Measurements from ENCODE around the gene NRG2.

Gene NRG2

GRCh38 chr5:139808481-139809330, 234.4 kb downstream of the NRG2 start:
- DNase-seq, result peak; percentile 25 to 38

- DNase-seq, result no peak
Observed at GRCh38 chr5:139807647-139808030, 235.5 kb downstream of the NRG2 start.

DNA sequence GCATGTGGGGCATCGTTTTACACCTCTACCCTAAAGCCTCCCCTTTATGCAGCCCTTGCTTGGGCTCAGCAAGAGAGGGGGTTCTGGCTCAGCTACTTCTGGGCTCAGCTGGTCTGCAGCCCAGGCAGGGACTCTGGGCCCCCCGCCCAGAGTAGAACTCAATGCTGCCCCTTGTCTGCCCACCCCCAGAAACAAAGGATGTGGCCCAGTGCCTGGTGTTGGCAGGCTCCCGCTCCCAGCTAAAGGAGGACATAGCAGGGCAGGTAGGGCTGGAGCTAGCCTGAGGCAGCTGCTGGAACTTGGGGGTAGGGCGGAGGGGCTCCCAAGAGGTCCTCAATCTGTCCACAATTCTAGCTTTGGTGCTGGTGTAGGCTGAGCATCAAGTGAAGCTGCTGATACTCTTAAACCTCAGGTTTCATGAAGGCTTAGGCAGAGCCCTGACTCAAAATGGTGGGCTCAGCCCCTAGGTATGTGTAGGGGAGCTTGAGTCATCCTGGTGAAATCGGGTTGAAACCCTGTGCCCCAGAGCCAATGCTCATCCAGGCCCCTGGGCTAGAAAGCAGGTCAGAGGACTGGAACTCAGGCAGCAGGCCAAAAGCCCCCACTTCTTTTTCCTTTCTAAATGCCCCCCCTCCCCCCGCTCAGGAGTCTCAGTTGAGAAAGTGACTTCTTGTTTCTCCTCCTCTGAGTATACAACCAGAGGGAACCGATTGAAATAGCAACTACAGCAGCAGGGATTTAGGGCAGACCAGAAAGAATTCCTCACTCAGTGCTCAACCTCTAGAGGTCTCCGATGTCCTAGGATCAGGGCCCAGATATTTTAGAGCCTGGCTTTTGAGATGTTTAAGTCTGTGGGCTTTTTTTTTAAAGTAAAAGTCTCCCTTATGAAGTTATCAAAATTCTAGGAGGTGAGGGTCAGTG, 236.1 kb downstream of the NRG2 start:
- no peak for DNase-seq

GRCh38 chr5:139806111-139806510, 237.0 kb downstream of the NRG2 start:
- no peak for DNase-seq

DNA sequence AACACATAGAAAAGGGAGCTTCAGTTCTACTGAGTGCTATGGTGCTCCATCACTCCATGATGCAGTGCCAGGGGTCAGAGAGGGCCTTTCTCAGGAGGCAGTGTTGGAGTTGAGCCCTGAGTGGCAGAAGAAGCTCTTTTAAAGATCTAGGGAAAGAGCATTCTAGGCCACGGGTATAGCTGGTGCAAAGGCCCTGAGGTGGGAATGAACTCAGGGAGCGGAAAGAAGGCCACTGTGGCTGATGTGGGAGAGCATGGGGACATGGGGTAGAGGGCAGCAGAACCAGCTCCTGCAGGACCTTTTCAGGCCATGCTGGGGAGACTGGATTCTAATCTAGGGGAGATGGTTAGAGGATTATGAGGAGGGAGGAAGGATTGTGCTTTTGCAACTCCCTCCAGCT, 237.6 kb downstream of the NRG2 start:
- DNase-seq, result no peak

DNA sequence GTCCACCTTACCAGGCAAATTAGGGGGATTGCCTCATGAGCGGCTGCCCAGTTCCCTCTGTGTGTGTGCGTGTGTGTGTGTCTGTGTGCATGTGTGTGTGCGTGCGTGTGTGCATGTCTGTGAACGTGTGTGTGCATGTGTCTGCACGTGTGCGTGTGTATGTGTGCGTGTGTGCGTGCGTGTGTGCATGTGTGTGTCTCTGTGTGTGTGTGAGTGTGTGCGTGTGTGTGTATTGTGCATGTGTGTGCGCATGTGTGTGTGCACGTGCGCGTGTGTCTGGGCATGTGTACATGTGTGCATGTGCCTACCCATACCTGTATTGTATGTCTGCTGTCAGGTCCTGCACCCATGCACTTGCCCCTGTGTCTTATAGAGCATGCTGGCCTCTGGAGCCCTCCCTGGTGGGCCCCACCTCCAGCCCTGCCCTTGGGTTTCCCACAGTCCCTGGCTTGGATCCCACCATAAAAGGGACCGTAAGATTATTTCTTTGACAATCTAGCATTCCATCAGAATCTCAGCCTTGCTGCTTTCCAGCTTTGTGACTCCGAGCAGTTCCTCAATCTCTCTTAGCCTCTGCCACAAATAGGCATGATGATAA, 238.2 kb downstream of the NRG2 start:
- no peak for DNase-seq

DNA sequence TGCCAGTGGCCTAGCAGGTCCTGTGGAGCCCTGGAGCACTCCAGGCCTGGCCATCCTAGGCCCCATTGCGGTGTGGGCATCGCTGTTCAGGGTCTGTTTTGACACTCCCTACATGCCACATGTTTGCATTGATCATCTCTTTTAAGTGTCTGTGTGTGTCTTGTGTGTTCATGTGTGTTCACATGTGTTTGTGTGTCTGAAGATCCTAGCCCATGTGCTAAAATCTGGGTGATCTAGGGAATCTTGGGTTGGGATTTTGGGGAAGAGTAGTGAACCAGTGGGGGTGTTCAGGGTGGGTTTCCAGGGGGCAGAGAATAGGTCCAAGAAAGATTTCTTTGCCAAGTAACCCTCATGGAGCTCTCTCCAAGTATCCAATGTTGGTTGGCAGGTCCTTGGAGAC, 239.1 kb downstream of the NRG2 start:
- DNase-seq, result no peak

DNA sequence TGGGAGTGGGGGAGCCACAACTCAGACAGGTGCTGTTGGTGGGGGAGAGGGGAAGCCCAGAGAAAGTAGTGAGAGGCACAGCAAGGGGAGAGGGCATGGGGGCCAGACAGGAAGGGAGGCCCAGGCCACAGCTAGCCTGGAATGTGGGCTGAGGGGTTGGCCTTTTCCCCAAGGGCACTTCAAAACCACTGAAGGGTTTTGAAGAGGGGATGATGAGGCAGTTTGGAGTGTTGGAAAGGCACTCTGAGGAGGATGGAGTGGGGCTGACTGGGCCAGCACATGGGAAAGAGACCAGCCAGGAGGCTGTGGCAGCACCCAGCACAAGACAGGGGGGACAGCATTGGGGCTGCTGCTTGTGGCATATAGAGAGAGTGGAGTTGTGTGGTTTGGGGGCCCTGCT, 243.7 kb downstream of the NRG2 start:
- DNase-seq, result no peak

DNA sequence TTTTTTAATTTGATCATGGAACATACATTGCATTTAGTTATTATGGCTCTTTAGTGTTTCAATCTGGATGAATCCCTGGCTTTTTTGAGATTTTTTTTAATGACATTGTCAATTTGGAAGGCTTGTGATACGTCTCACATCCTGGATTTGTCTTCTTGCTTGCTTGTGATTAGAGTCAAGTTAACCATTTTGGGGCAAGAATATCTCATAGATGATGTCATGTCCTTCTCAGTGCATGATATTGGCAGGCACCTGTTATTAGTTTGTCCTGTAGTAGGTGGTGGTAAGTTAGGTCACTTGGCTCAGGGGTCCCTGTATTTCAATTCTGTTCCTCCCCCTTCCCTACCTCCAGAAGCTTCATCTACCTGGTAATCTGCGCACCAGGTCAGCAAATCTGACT, 244.2 kb downstream of the NRG2 start:
- DNase-seq, result no peak

DNA sequence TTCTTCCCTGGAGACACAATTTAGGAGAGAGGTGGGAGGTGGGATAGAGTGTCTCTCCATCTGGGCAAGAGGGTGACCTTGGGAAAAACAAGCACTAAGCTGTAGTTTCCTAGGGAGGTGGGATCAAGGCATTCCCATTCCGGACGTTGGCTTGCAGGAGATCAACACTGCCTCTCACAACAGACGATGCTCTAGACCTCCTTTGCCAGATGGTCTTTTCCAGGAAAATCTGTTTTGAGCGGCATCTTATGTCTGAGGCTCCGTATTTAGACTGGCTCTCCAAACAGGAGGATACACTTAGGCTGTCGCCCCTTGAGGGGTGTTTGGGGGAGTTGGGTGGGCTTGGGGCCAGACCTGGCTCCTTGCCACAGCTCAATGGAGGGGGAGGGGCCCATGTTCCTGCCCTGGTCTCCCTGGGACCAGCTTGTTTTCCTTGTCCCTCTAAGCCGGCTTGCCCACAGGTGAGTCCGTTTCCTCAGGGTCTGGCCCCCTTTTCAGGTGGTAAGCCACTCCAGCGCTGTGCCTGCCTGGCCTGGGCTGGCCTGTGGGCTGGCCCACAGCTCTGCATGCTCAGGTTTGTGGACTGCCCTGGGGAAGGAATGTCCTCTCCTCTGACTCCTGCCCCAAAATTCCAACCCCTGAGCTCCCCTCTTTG, 245.1 kb downstream of the NRG2 start:
- no peak for DNase-seq

GRCh38 chr5:139797335-139797734, 245.8 kb downstream of the NRG2 start:
- no peak for DNase-seq

All from stimulated activated CD4-positive, alpha-beta T cell treated with anti-CD3 and anti-CD28 coated beads, Interleukin-2, amount 100 ng/mL, for 48 hours (primary cell).